ENCODE data around the gene TOPORS. TPM values are rescaled to one million over a fixed set of nuclear protein-coding genes. Genes with fewer than 3 reads are reported as not detected.

Gene TOPORS
- total and polyA plus RNA-seq, 4 donors: 4.8 to 19.9 (median 10.4) TPM

GRCh38 chr9:32545884-32546283 is 6.5 kb downstream of the TOPORS start:
- H3K36me3 ChIP-seq (ENCODE audit: control insufficient read depth in 4 of 4, insufficient read depth in 3 of 4, low read depth in 1 of 4, low read length in 3 of 4): peaks cover 2 to 25% (median 21%) of the 10 kb centered on the region in 4 donors
- H3K27me3 ChIP-seq (ENCODE audit: control insufficient read depth in 4 of 4, insufficient read depth in 4 of 4, low read length in 3 of 4): no peaks in the 10 kb centered on the region
- 94% methylated on average over 1 of the region's 1 CpG for WGBS
- no peak overlapping the region for H3K4me3 ChIP-seq (ENCODE audit: low read depth in 1 of 3, low read length in 3 of 3)
- no peak overlapping the region for H3K27ac ChIP-seq (ENCODE audit: low read depth in 1 of 2, low read length in 2 of 2)
- H3K4me1 ChIP-seq (ENCODE audit: control insufficient read depth in 4 of 4, insufficient read depth in 4 of 4, low read length in 3 of 4): peaks cover 2 to 15% (median 7%) of the 10 kb centered on the region in 4 donors
- no peak overlapping the region for H3K9ac ChIP-seq (ENCODE audit: low read depth in 1 of 2, low read length in 2 of 2)
- DNase-seq (ENCODE audit: low spot score): no peak
- no peak for TF ChIP-seq ATF3 (IDR thresholded peaks at IDR 0.05)
- no peak for TF ChIP-seq RXRA (IDR thresholded peaks at IDR 0.05)
- no peak for TF ChIP-seq GABPA (IDR thresholded peaks at IDR 0.05 in 1 of 2, conservative IDR thresholded peaks at IDR 0.05 in 1 of 2)
- no peak for TF ChIP-seq CTCF (IDR thresholded peaks at IDR 0.05; ENCODE audit: low read depth, low read length, missing input control)
- no peak for TF ChIP-seq HNF4G (IDR thresholded peaks at IDR 0.05)
- no peak for TF ChIP-seq FOXA2 (IDR thresholded peaks at IDR 0.05)
- no peak for TF ChIP-seq YY1 (IDR thresholded peaks at IDR 0.05)
- TF ChIP-seq RAD21 (IDR thresholded peaks at IDR 0.05): no peak
- no peak for TF ChIP-seq FOXA1 (IDR thresholded peaks at IDR 0.05)
- TF ChIP-seq, protein P1, sequence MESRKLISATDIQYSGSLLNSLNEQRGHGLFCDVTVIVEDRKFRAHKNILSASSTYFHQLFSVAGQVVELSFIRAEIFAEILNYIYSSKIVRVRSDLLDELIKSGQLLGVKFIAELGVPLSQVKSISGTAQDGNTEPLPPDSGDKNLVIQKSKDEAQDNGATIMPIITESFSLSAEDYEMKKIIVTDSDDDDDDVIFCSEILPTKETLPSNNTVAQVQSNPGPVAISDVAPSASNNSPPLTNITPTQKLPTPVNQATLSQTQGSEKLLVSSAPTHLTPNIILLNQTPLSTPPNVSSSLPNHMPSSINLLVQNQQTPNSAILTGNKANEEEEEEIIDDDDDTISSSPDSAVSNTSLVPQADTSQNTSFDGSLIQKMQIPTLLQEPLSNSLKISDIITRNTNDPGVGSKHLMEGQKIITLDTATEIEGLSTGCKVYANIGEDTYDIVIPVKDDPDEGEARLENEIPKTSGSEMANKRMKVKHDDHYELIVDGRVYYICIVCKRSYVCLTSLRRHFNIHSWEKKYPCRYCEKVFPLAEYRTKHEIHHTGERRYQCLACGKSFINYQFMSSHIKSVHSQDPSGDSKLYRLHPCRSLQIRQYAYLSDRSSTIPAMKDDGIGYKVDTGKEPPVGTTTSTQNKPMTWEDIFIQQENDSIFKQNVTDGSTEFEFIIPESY (IDR thresholded peaks at IDR 0.05): no peak
- TF ChIP-seq TAF1 (conservative IDR thresholded peaks at IDR 0.05): no peak
- TF ChIP-seq SP1 (IDR thresholded peaks at IDR 0.05): no peak
- no peak for TF ChIP-seq JUND (IDR thresholded peaks at IDR 0.05)
- no peaks in the 10 kb centered on the region for H3K9me3 ChIP-seq (ENCODE audit: control insufficient read depth in 4 of 4, low read length in 3 of 4)

- Histone ChIP-seq H3K4me1 (ENCODE audit: control insufficient read depth in 4 of 4, insufficient read depth in 4 of 4, low read length in 3 of 4) (no peaks in the 10 kb centered on the region), H3K27ac (ENCODE audit: low read depth in 1 of 2, low read length in 2 of 2) (no peak overlapping the region), H3K9me3 (ENCODE audit: control insufficient read depth in 4 of 4, low read length in 3 of 4) (no peaks in the 10 kb centered on the region), H3K4me3 (ENCODE audit: low read depth in 1 of 3, low read length in 3 of 3) (no peak overlapping the region), H3K27me3 (ENCODE audit: control insufficient read depth in 4 of 4, insufficient read depth in 4 of 4, low read length in 3 of 4) (no peaks in the 10 kb centered on the region), H3K9ac (ENCODE audit: low read depth in 1 of 2, low read length in 2 of 2) (no peak overlapping the region), H3K36me3 (ENCODE audit: control insufficient read depth in 4 of 4, insufficient read depth in 3 of 4, low read depth in 1 of 4, low read length in 3 of 4) (peaks cover 2 to 28% (median 21%) of the 10 kb centered on the region in 4 donors)
- DNase-seq (ENCODE audit: low spot score): no peak
- TF ChIP-seq REST (IDR thresholded peaks at IDR 0.05) (no peak), RXRA (IDR thresholded peaks at IDR 0.05) (no peak), RAD21 (IDR thresholded peaks at IDR 0.05) (no peak), SP1 (IDR thresholded peaks at IDR 0.05) (no peak), CTCF (IDR thresholded peaks at IDR 0.05; ENCODE audit: low read depth, low read length, missing input control) (no peak), EGR1 (IDR thresholded peaks at IDR 0.05; ENCODE audit: low read depth in 2 of 2) (no peak), MAX (IDR thresholded peaks at IDR 0.05) (no peak), YY1 (IDR thresholded peaks at IDR 0.05) (no peak), GABPA (IDR thresholded peaks at IDR 0.05 in 1 of 2, conservative IDR thresholded peaks at IDR 0.05 in 1 of 2) (no peak), FOXA1 (IDR thresholded peaks at IDR 0.05) (no peak), ATF3 (IDR thresholded peaks at IDR 0.05) (no peak), FOXA2 (IDR thresholded peaks at IDR 0.05) (no peak), JUND (IDR thresholded peaks at IDR 0.05) (no peak), HNF4A (conservative IDR thresholded peaks at IDR 0.05) (no peak), NR2F2 (IDR thresholded peaks at IDR 0.05) (no peak), HNF4G (IDR thresholded peaks at IDR 0.05) (no peak), TAF1 (conservative IDR thresholded peaks at IDR 0.05) (no peak)
- TF ChIP-seq, protein P1 (IDR thresholded peaks at IDR 0.05): no peak
- WGBS: 93% methylated on average over 4 of the region's 4 CpGs
Measured at GRCh38 chr9:32543047-32543446, 9.3 kb downstream of the TOPORS start.
